SK-N-SH (cell line): ENCODE data around the gene TUBD1.

Experiments used
- EP300 ChIP-seq, 2 experiments: IDR thresholded peaks; 2 replicates each; pipeline versions ENCODE4 v1.4.0 to v1.6.1; 2012; ENCODE audit warnings: borderline replicate concordance in 1 of 2, low read depth in 1 of 2, low read length in 1 of 2
- FOXJ3 ChIP-seq: sonication (generic); formaldehyde crosslinking; IDR thresholded peaks from 2 replicates; pipeline ENCODE4 v1.5.1; 2020; ENCODE audit warnings: mild to moderate bottlenecking, missing genetic modification reagents
- GABPA ChIP-seq: IDR thresholded peaks from 2 replicates; pipeline ENCODE4 v1.4.0; 2012; ENCODE audit warnings: low read depth, mild to moderate bottlenecking
- GATA2 ChIP-seq: sonication (generic); formaldehyde crosslinking; IDR thresholded peaks from 2 replicates; pipeline ENCODE4 v1.5.0; 2020; ENCODE audit warnings: mild to moderate bottlenecking, missing genetic modification reagents
- MEF2A ChIP-seq: IDR thresholded peaks from 2 replicates; pipeline ENCODE4 v1.4.0; 2012; ENCODE audit warnings: low read depth, borderline replicate concordance
- MXI1 ChIP-seq: IDR thresholded peaks from 2 replicates; pipeline ENCODE4 v1.6.1; 2012; ENCODE audit warnings: mild to moderate bottlenecking, low read depth, low read length, improper control_type of control experiment
- POLR2AphosphoS5 ChIP-seq: IDR thresholded peaks from 2 replicates; pipeline ENCODE4 v1.6.1; 2012; ENCODE audit warnings: low read depth, low read length
- RAD21 ChIP-seq: IDR thresholded peaks from 2 replicates; pipeline ENCODE4 v1.6.1; 2012; ENCODE audit warnings: mild to moderate bottlenecking, low read length
- SIN3A ChIP-seq: IDR thresholded peaks from 2 replicates; pipeline ENCODE4 v1.6.1; 2012; ENCODE audit warnings: low read depth, mild to moderate bottlenecking, low read length, moderate library complexity, borderline replicate concordance
- TCF12 ChIP-seq: IDR thresholded peaks from 2 replicates; pipeline ENCODE4 v1.4.0; 2012
- YY1 ChIP-seq: IDR thresholded peaks from 2 replicates; pipeline ENCODE4 v1.4.0; 2012; ENCODE audit warnings: low read depth, mild to moderate bottlenecking
- TF ChIP-seq, protein P1 (sequence below): fragments of 150-350 bp; IDR thresholded peaks from 2 replicates; pipeline ENCODE4 v1.6.1; 2016; ENCODE audit warnings: mild to moderate bottlenecking, low read depth, low read length
- TF ChIP-seq, protein P2 (sequence below): IDR thresholded peaks from 2 replicates; pipeline ENCODE4 v1.6.1; 2012; ENCODE audit warnings: mild to moderate bottlenecking, low read depth, low read length, moderate library complexity
- TF ChIP-seq, protein P3 (sequence below): fragments of 200-600 bp; sonication (generic); IDR thresholded peaks from 2 replicates; pipeline ENCODE4 v1.6.1; 2017; ENCODE audit warnings: antibody characterized with exemption, mild to moderate bottlenecking, moderate library complexity

DNA sequence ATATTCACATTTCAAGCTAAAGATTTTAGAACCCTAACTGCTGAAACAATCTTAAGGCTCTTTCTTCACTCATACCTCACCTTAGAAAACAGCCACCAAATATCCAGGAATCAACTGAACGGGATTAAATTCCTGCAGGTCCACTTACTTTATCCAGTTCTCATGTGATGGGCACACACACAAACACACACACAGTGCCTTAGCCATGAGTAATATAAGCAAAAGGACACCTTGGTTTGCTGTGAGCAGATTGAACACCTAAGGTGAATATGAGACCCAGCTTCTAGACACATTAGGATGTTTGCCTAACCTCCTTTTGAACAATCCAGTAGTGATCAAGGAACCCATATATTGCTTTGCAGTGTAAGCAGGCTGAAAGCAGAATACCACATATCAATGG, 81.5 kb downstream of the TUBD1 start:
- TF ChIP-seq, protein P1, sequence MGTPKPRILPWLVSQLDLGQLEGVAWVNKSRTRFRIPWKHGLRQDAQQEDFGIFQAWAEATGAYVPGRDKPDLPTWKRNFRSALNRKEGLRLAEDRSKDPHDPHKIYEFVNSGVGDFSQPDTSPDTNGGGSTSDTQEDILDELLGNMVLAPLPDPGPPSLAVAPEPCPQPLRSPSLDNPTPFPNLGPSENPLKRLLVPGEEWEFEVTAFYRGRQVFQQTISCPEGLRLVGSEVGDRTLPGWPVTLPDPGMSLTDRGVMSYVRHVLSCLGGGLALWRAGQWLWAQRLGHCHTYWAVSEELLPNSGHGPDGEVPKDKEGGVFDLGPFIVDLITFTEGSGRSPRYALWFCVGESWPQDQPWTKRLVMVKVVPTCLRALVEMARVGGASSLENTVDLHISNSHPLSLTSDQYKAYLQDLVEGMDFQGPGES = no peak
- TF ChIP-seq MXI1 = no peak
- no peak for TF ChIP-seq RAD21
- TF ChIP-seq, protein P2, sequence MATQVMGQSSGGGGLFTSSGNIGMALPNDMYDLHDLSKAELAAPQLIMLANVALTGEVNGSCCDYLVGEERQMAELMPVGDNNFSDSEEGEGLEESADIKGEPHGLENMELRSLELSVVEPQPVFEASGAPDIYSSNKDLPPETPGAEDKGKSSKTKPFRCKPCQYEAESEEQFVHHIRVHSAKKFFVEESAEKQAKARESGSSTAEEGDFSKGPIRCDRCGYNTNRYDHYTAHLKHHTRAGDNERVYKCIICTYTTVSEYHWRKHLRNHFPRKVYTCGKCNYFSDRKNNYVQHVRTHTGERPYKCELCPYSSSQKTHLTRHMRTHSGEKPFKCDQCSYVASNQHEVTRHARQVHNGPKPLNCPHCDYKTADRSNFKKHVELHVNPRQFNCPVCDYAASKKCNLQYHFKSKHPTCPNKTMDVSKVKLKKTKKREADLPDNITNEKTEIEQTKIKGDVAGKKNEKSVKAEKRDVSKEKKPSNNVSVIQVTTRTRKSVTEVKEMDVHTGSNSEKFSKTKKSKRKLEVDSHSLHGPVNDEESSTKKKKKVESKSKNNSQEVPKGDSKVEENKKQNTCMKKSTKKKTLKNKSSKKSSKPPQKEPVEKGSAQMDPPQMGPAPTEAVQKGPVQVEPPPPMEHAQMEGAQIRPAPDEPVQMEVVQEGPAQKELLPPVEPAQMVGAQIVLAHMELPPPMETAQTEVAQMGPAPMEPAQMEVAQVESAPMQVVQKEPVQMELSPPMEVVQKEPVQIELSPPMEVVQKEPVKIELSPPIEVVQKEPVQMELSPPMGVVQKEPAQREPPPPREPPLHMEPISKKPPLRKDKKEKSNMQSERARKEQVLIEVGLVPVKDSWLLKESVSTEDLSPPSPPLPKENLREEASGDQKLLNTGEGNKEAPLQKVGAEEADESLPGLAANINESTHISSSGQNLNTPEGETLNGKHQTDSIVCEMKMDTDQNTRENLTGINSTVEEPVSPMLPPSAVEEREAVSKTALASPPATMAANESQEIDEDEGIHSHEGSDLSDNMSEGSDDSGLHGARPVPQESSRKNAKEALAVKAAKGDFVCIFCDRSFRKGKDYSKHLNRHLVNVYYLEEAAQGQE = no peak
- TF ChIP-seq POLR2AphosphoS5 = no peak
- TF ChIP-seq, protein P3, sequence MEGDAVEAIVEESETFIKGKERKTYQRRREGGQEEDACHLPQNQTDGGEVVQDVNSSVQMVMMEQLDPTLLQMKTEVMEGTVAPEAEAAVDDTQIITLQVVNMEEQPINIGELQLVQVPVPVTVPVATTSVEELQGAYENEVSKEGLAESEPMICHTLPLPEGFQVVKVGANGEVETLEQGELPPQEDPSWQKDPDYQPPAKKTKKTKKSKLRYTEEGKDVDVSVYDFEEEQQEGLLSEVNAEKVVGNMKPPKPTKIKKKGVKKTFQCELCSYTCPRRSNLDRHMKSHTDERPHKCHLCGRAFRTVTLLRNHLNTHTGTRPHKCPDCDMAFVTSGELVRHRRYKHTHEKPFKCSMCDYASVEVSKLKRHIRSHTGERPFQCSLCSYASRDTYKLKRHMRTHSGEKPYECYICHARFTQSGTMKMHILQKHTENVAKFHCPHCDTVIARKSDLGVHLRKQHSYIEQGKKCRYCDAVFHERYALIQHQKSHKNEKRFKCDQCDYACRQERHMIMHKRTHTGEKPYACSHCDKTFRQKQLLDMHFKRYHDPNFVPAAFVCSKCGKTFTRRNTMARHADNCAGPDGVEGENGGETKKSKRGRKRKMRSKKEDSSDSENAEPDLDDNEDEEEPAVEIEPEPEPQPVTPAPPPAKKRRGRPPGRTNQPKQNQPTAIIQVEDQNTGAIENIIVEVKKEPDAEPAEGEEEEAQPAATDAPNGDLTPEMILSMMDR = no peak
- no peak for TF ChIP-seq YY1
- no peak for TF ChIP-seq GABPA
- no peak for TF ChIP-seq SIN3A
- TF ChIP-seq MEF2A = no peak
- no peak for TF ChIP-seq TCF12
- TF ChIP-seq GATA2 (CRISPR knock-in tag) = no peak
- TF ChIP-seq FOXJ3 (CRISPR knock-in tag) = no peak
- TF ChIP-seq EP300 (IDR thresholded peaks at IDR 0.05; ENCODE audit: borderline replicate concordance in 1 of 2, low read depth in 1 of 2, low read length in 1 of 2) = no peak
